OCI-LY3 (cell line): ENCODE measurements around the gene CFAP99.

ENCODE experiments used
- EZH2phosphoT487 ChIP-seq: fragments of 200-600 bp; shearing (Covaris generic); IDR thresholded peaks from 2 replicates; pipeline ENCODE4 v1.6.1; 2018; ENCODE audit warnings: antibody characterized with exemption, mixed run types, low read depth
- TF ChIP-seq, protein P1 (sequence below): fragments of 200-600, 300-600 bp; sonication (generic); IDR thresholded peaks from 2 replicates; pipeline ENCODE4 v1.5.1; 2014; ENCODE audit warnings: antibody characterized with exemption, low read length, low read depth

DNA sequence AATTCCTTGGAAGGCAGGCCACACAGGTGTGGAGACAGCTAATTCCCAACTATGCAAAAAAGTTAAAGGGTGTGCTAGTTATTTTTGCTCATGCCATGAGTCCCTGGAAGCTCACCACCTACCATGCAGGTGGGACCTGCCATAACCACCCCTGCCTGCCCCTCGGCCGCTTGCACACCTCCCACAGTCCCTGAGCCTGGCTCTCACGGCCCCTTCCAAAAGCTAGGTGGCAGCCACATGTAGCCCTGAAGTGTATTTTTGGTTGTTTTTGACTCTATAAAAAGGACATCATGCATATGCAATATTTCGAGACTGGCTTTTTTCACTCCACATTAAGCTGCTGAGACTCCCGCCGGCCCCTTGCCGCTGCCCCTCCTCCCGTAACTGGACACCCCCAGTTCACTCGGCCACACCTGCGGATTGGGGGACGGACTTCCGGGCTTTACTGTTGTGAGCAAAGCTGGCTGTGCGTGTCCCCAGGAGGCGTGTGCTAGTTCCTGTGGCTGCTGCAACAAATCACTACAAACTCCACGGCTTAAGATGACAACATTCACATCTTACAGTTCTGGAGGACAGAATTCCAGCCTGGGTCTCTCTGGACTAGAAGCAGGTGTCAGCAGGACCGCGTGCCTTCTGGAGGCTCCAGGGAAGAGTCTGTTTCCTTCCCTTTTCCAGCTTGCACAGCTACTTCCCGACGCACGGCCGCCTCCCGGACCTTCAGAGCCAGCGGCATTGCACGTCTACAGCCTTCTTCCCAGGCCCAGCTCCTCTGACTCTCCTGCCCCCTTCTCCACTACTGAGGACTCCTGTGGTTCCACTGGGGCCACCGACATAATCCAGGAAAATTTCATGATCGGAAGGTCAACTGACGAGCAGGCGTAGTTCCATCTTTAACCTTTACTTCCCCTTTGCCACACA, 25.1 kb upstream of the CFAP99 start:
- TF ChIP-seq, protein P1, sequence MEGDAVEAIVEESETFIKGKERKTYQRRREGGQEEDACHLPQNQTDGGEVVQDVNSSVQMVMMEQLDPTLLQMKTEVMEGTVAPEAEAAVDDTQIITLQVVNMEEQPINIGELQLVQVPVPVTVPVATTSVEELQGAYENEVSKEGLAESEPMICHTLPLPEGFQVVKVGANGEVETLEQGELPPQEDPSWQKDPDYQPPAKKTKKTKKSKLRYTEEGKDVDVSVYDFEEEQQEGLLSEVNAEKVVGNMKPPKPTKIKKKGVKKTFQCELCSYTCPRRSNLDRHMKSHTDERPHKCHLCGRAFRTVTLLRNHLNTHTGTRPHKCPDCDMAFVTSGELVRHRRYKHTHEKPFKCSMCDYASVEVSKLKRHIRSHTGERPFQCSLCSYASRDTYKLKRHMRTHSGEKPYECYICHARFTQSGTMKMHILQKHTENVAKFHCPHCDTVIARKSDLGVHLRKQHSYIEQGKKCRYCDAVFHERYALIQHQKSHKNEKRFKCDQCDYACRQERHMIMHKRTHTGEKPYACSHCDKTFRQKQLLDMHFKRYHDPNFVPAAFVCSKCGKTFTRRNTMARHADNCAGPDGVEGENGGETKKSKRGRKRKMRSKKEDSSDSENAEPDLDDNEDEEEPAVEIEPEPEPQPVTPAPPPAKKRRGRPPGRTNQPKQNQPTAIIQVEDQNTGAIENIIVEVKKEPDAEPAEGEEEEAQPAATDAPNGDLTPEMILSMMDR, result no peak
- TF ChIP-seq EZH2phosphoT487, result no peak
